ENCODE measurements around the gene TMEM178A.

The TMEM178A gene

DNA sequence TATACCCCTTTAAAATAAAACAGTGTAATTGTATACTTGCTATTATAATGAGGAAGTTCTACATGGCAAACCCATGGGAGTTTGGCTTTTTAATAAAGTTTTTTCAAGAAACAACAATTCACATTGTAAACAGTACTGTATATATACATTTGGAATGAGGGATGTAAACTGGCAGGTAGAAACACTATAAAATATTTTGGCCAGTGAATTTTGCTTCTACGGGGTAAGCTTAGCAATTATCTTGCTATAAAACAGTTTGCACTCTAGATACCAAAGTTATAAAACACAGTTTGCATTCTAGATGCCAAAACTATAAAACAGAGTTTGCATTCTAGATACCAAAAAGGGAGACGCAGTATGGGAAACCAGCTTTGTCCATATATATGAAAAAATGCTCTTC lies 96.7 kb downstream of the TMEM178A start:
- no peak for DNase-seq
